Right lobe of liver (tissue), 4 donors: ENCODE data around the gene CLCN1.

Experiments used
- POLR2A ChIP-seq: fragments of 450-650 bp; IDR thresholded peaks from one replicate; pipeline ENCODE4 v1.6.1; 2017; ENCODE audit warnings: antibody characterized with exemption, mild to moderate bottlenecking
- TF ChIP-seq, protein P1 (sequence below), 4 donors: fragments of 200-600 bp in 3 of 4; fragments of 450-650 bp in 1 of 4; IDR thresholded peaks; one replicate each; pipeline versions ENCODE4 v1.5.1 to v1.8.0; 2016 to 2022; ENCODE audit warnings: antibody characterized with exemption in 4 of 4, mild to moderate bottlenecking in 2 of 4
- donor health status: DM: no; HTN: no; CAD: no.
- donor health status: DM: no; HTN: no; CAD: no.
- donor health status: DM: no; HTN: yes; CAD: no.

DNA sequence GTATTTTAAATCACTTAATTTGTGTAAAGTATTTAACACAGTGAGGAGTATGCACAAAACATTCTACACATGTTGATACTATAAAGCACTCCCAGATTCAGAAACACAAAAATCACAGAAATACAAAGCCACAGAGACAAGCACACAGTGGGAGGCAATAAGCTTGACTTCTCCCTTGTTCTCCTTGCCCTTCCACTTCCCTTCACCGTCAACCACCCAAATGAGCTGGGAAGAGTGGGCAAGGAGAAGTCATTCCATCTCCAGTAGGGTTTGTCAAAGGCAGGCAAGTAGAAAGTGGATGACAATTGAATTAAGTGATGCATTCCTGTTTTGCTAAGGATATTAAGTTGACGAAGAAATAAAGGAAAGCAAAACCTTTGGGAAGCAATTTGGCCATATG lies 35.3 kb upstream of the CLCN1 start:
- TF ChIP-seq, protein P1, sequence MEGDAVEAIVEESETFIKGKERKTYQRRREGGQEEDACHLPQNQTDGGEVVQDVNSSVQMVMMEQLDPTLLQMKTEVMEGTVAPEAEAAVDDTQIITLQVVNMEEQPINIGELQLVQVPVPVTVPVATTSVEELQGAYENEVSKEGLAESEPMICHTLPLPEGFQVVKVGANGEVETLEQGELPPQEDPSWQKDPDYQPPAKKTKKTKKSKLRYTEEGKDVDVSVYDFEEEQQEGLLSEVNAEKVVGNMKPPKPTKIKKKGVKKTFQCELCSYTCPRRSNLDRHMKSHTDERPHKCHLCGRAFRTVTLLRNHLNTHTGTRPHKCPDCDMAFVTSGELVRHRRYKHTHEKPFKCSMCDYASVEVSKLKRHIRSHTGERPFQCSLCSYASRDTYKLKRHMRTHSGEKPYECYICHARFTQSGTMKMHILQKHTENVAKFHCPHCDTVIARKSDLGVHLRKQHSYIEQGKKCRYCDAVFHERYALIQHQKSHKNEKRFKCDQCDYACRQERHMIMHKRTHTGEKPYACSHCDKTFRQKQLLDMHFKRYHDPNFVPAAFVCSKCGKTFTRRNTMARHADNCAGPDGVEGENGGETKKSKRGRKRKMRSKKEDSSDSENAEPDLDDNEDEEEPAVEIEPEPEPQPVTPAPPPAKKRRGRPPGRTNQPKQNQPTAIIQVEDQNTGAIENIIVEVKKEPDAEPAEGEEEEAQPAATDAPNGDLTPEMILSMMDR (IDR thresholded peaks at IDR 0.05): no peak
- no peak for TF ChIP-seq POLR2A
